LNCAP (cell line): Measurements from ENCODE around the gene CDKN2D.
A peak's percentile ranks its signal among the peaks of the same experiment; 100 is the strongest.

Experiments
- CTCF ChIP-seq: fragments of 450-650 bp; IDR thresholded peaks from 2 replicates; pipeline ENCODE4 v1.5.1; 2017; ENCODE audit warnings: mild to moderate bottlenecking

CDKN2D gene

GRCh38 chr19:10552510-10553053, 16.2 kb downstream of the CDKN2D start:
- no peak for TF ChIP-seq CTCF

- TF ChIP-seq CTCF = peak; percentile 22; the same call in 1 of the 2 replicates
Observed at GRCh38 chr19:10551698-10552301, 17.0 kb downstream of the CDKN2D start.

- no peak for TF ChIP-seq CTCF
Observed at GRCh38 chr19:10550336-10550735, 18.4 kb downstream of the CDKN2D start.

- TF ChIP-seq CTCF = no peak
Observed at GRCh38 chr19:10549733-10550132, 19.0 kb downstream of the CDKN2D start.

- TF ChIP-seq CTCF = no peak
Observed at GRCh38 chr19:10548746-10549276, 20.0 kb downstream of the CDKN2D start.

GRCh38 chr19:10546817-10547216, 22.0 kb downstream of the CDKN2D start:
- no peak for TF ChIP-seq CTCF

GRCh38 chr19:10544753-10545251, 24.0 kb downstream of the CDKN2D start:
- no peak for TF ChIP-seq CTCF
